A549 (cell line): ENCODE data around the gene MOB2. TPM values are rescaled to one million over a fixed set of nuclear protein-coding genes. Genes with fewer than 3 reads are reported as not detected.

Experiments
- ATAC-seq, 2 experiments: fragments of 200-7000 bp in 1 of 2; fragments of >200 bp in 1 of 2; cut with Nextera tagmentation in 1 of 2; cut with Tn5 transposase in 1 of 2; 3 replicates each; pipeline versions ENCODE4 v1.8.0 to v1.9.1; 2018 to 2020; ENCODE audit warnings: mild to moderate bottlenecking in 1 of 2, moderate library complexity in 1 of 2
- CTCF ChIA-PET: fragments of 300-600 bp; sonication (Branson Sonifier 250); formaldehyde crosslinking; extraction: SDS; loops from one replicate; lab custom pipeline; 2021; ENCODE audit warnings: antibody characterized with exemption, inconsistent platforms; lab: Yijun Ruan, JAX
- POLR2A ChIA-PET: fragments of 350-600 bp; formaldehyde crosslinking; extraction: SDS; loops from one replicate; lab custom pipeline; 2021; ENCODE audit warnings: antibody characterized with exemption, inconsistent platforms; lab: Yijun Ruan, JAX
- DNase-seq, 2 experiments: peaks; one replicate each; pipeline versions ENCODE4 v3.0.0 to v3.0.0-alpha.2; 2011 to 2016; ENCODE audit warnings: low read depth in 1 of 2, low spot score in 1 of 2
- FAIRE-seq: peaks from 2 replicates; lab custom pipeline; 2011; peaks lifted over from hg19 to GRCh38; lab: Jason Lieb, UNC
- H3K27ac ChIP-seq, 2 experiments: fragments of >200 bp; sonication (Bioruptor Twin); formaldehyde crosslinking; 3 replicates each; pipeline ENCODE4 v1.5.1; 2016 to 2017
- H3K4me1 ChIP-seq: fragments of >200 bp; sonication (Bioruptor Twin); formaldehyde crosslinking; 3 replicates; pipeline ENCODE4 v1.6.1; 2016
- H3K4me2 ChIP-seq: fragments of >200 bp; sonication (Bioruptor Twin); formaldehyde crosslinking; 3 replicates; pipeline ENCODE4 v1.6.1; 2016
- H3K4me3 ChIP-seq: fragments of >200 bp; sonication (Bioruptor Twin); formaldehyde crosslinking; 3 replicates; pipeline ENCODE4 v1.5.1; 2016
- H3K9me3 ChIP-seq: fragments of >200 bp; sonication (Bioruptor Twin); formaldehyde crosslinking; 3 replicates; pipeline ENCODE4 v1.6.1; 2016
- CEBPB ChIP-seq, 2 experiments: fragments of >200 bp in 1 of 2; sonication (Bioruptor Twin) in 1 of 2; formaldehyde crosslinking in 1 of 2; IDR thresholded peaks; 2 replicates each; pipeline ENCODE4 v1.6.1; 2012 to 2016
- CHD4 ChIP-seq: fragments of 200-600 bp; sonication (generic); IDR thresholded peaks from 2 replicates; pipeline ENCODE4 v1.6.1; 2016; ENCODE audit warnings: antibody characterized with exemption, mild to moderate bottlenecking, borderline replicate concordance
- EHF ChIP-seq: fragments of 250-450 bp; sonication (Bioruptor Pico); IDR thresholded peaks from 2 replicates; pipeline ENCODE4 v1.5.0; 2020; ENCODE audit warnings: mild to moderate bottlenecking
- EHMT2 ChIP-seq: fragments of 200-600 bp; sonication (generic); IDR thresholded peaks from 2 replicates; pipeline ENCODE4 v1.6.1; 2016; ENCODE audit warnings: antibody characterized with exemption, low read depth, mild to moderate bottlenecking, moderate library complexity
- FOSL2 ChIP-seq, 2 experiments: fragments of 450-650 bp in 1 of 2; fragments of >200 bp in 1 of 2; sonication (Bioruptor Twin) in 1 of 2; formaldehyde crosslinking; IDR thresholded peaks; 2 replicates each; pipeline versions ENCODE4 v1.5.0 to v1.6.1; 2016 to 2020; ENCODE audit warnings: mild to moderate bottlenecking in 1 of 2, moderate library complexity in 1 of 2
- GATA3 ChIP-seq: IDR thresholded peaks from 2 replicates; pipeline ENCODE4 v1.6.1; 2012; ENCODE audit warnings: borderline replicate concordance
- HDAC2 ChIP-seq: fragments of 200-600 bp; sonication (generic); IDR thresholded peaks from 2 replicates; pipeline ENCODE4 v1.6.1; 2016
- HEYL ChIP-seq: fragments of 250-450 bp; sonication (Bioruptor Pico); IDR thresholded peaks from 2 replicates; pipeline ENCODE4 v1.8.0; 2021; ENCODE audit warnings: mild to moderate bottlenecking, moderate library complexity
- HOXB13 ChIP-seq: fragments of 250-450 bp; sonication (Bioruptor Pico); IDR thresholded peaks from 2 replicates; pipeline ENCODE4 v1.5.0; 2020; ENCODE audit warnings: low read depth, mild to moderate bottlenecking, moderate library complexity
- KDM5A ChIP-seq: fragments of 200-600 bp; sonication (generic); IDR thresholded peaks from 2 replicates; pipeline ENCODE4 v1.6.1; 2016; ENCODE audit warnings: antibody characterized with exemption, mild to moderate bottlenecking
- MAZ ChIP-seq: fragments of 150-350 bp; IDR thresholded peaks from 2 replicates; pipeline ENCODE4 v1.6.1; 2014; ENCODE audit warnings: antibody characterized with exemption, low read depth, low read length, borderline replicate concordance
- MYC ChIP-seq: IDR thresholded peaks from 2 replicates; pipeline ENCODE4 v1.6.1; 2012; ENCODE audit warnings: mild to moderate bottlenecking, inconsistent platforms, low read length, improper control_type of control experiment, borderline replicate concordance
- PBX3 ChIP-seq: IDR thresholded peaks from 2 replicates; pipeline ENCODE4 v1.6.1; 2012
- RFX5 ChIP-seq: fragments of 450-650 bp; IDR thresholded peaks from 2 replicates; pipeline ENCODE4 v1.7.1; 2014; ENCODE audit warnings: antibody characterized with exemption, mild to moderate bottlenecking, moderate library complexity
- RNF2 ChIP-seq: fragments of 200-600 bp; sonication (generic); IDR thresholded peaks from 2 replicates; pipeline ENCODE4 v1.6.1; 2016; ENCODE audit warnings: low read depth, mild to moderate bottlenecking, antibody characterized with exemption, moderate library complexity, borderline replicate concordance
- TFCP2L1 ChIP-seq: fragments of 250-450 bp; sonication (Bioruptor Pico); IDR thresholded peaks from 2 replicates; pipeline ENCODE4 v1.5.0; 2021; ENCODE audit warnings: mild to moderate bottlenecking
- TP53 ChIP-seq: fragments of 250-450 bp; sonication (Bioruptor Pico); IDR thresholded peaks from 2 replicates; pipeline ENCODE4 v1.5.0; 2021; ENCODE audit warnings: mild to moderate bottlenecking, moderate library complexity
- USF2 ChIP-seq: fragments of 450-650 bp; IDR thresholded peaks from 2 replicates; pipeline ENCODE4 v1.6.1; 2014; ENCODE audit warnings: antibody characterized with exemption
- WGBS: methylation state at CpG from one replicate; pipeline ENCODE4 v1.1.6; 2017; ENCODE audit errors: missing lambda C conversion rate; 5-methylcytosine and 5-hydroxymethylcytosine counted together
- polyA plus RNA-seq, 4 experiments: library from polyadenylated mRNA; depleted of rRNA in 3 of 4; stranded (reverse); fragments of >200 nt; fragmentation: RNase III in 1 of 4; extraction: RNeasy Plus Mini Kit Qiagen cat#74134 plus additional on column Dnase treatment in 1 of 4; gene quantifications; 2 replicates in 3 of 4; 3 replicates in 1 of 4; pipeline ENCODE4 v1.2.3, GENCODE V29; 2011 to 2017
- TF ChIP-seq, protein P1 (sequence below): fragments of 150-350 bp; IDR thresholded peaks from 2 replicates; pipeline ENCODE4 v1.6.1; 2014; ENCODE audit warnings: low read depth, mild to moderate bottlenecking, low read length

MOB2 gene
- polyA plus RNA-seq, 2 of the 4 experiments (the other 2 are of a cell fraction), result 25.4 to 38.2 TPM

GRCh38 chr11:1507381-1508140 lies 21.0 kb upstream of the MOB2 start:
- CTCF ChIA-PET, result interaction anchor here (0.5 to 1.9 kb wide), 4 partner anchors 8 to 659 kb away, joined by 3 to 7 read pairs (median 4); no protein-coding TSS in a partner anchor
- no peak overlapping the region for H3K27ac ChIP-seq
- no peak for DNase-seq
- H3K9me3 ChIP-seq, result no peaks in the 10 kb centered on the region
- no peak for ATAC-seq
- no peak for TF ChIP-seq RNF2
- POLR2A ChIA-PET, result no interaction called here
- H3K4me1 ChIP-seq, result no peaks in the 10 kb centered on the region
- no peak overlapping the region for H3K4me3 ChIP-seq
- no peak overlapping the region for H3K4me2 ChIP-seq
- 85% methylated on average over 13 of the region's 21 CpGs for WGBS
- FAIRE-seq, result no peak

GRCh38 chr11:1506981-1507380 lies 20.4 kb upstream of the MOB2 start:
- H3K9me3 ChIP-seq, result no peaks in the 10 kb centered on the region
- H3K4me3 ChIP-seq, result no peak overlapping the region
- ChIA-PET POLR2A (no interaction called here), CTCF (interaction anchor here (1.1 to 1.9 kb wide), 2 partner anchors 9 to 18 kb away, joined by 3 to 7 read pairs; no protein-coding TSS in a partner anchor)
- TF ChIP-seq PBX3, result no peak
- WGBS, result 92% methylated on average over 4 of the region's 9 CpGs
- no peaks in the 10 kb centered on the region for H3K4me1 ChIP-seq
- FAIRE-seq, result no peak
- ATAC-seq, result no peak
- no peak for DNase-seq
- H3K27ac ChIP-seq, result no peak overlapping the region
- no peak overlapping the region for H3K4me2 ChIP-seq

DNA sequence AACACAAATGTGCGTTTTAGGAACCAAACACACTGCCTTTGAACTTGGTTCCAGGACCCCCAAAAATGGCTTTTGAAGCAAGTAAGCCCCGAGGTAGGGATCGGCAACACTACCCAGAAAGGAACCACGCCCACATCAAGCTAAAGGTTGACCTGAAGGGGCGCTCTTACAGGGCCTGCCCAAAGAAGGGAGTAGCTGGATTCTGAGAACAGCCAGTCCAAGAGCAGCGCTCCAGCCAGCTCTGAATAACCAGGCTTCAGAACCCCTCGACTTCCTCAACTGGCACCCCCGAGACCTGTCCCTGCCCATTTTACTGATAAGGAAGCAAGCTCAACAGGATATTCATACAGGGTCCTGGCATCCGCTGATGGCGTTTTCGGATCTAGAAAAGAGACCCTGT lies 18.9 kb upstream of the MOB2 start:
- ChIA-PET CTCF (interaction anchor here (1.0 to 4.3 kb wide), 6 partner anchors 9 to 41 kb away, joined by 3 to 21 read pairs (median 4); no protein-coding TSS in a partner anchor), POLR2A (no interaction called here)
- Histone ChIP-seq H3K9me3 (no peaks in the 10 kb centered on the region), H3K4me1 (no peaks in the 10 kb centered on the region), H3K4me2 (no peak overlapping the region), H3K27ac (no peak overlapping the region), H3K4me3 (no peak overlapping the region)
- peak in 1 of 2 experiments; percentile 61; a peak in 3 of 6 replicates for ATAC-seq
- FAIRE-seq, result no peak
- DNase-seq, result no peak
- WGBS, result 66% methylated on average over 11 of the region's 11 CpGs
- no peak for TF ChIP-seq CEBPB (IDR thresholded peaks at IDR 0.05)
- TF ChIP-seq USF2, result no peak
- TF ChIP-seq FOSL2 (IDR thresholded peaks at IDR 0.05), result no peak
- TF ChIP-seq FOSL2 (CRISPR knock-in tag; IDR thresholded peaks at IDR 0.05), result no peak
- TF ChIP-seq, protein P1, sequence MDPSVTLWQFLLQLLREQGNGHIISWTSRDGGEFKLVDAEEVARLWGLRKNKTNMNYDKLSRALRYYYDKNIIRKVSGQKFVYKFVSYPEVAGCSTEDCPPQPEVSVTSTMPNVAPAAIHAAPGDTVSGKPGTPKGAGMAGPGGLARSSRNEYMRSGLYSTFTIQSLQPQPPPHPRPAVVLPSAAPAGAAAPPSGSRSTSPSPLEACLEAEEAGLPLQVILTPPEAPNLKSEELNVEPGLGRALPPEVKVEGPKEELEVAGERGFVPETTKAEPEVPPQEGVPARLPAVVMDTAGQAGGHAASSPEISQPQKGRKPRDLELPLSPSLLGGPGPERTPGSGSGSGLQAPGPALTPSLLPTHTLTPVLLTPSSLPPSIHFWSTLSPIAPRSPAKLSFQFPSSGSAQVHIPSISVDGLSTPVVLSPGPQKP, result no peak

- H3K4me2 ChIP-seq, result no peak overlapping the region
- CTCF ChIA-PET, result interaction anchor here (1.0 to 4.3 kb wide), 5 partner anchors 10 to 39 kb away, joined by 3 to 21 read pairs (median 4); no protein-coding TSS in a partner anchor
- no peaks in the 10 kb centered on the region for H3K4me1 ChIP-seq
- FAIRE-seq (no peak), DNase-seq (no peak), ATAC-seq (no peak)
- POLR2A ChIA-PET, result no interaction called here
- no peak overlapping the region for H3K4me3 ChIP-seq
- WGBS, result 94% methylated on average over 21 of the region's 28 CpGs
- H3K27ac ChIP-seq, result no peak overlapping the region
- no peaks in the 10 kb centered on the region for H3K9me3 ChIP-seq
- no peak for TF ChIP-seq RFX5
- no peak for TF ChIP-seq KDM5A
- no peak for TF ChIP-seq HDAC2
- no peak for TF ChIP-seq MYC
- no peak for TF ChIP-seq PBX3
- no peak for TF ChIP-seq HOXB13 (CRISPR knock-in tag)
- TF ChIP-seq CHD4, result no peak
- no peak for TF ChIP-seq EHMT2
- no peak for TF ChIP-seq CEBPB (IDR thresholded peaks at IDR 0.05)
- TF ChIP-seq TP53, result no peak
- no peak for TF ChIP-seq MAZ
- TF ChIP-seq EHF (CRISPR knock-in tag), result no peak
- no peak for TF ChIP-seq GATA3
- no peak for TF ChIP-seq HEYL (CRISPR knock-in tag)
- TF ChIP-seq, protein P1, result no peak
- TF ChIP-seq TFCP2L1 (CRISPR knock-in tag), result no peak
Measured at GRCh38 chr11:1504581-1505290, 18.2 kb upstream of the MOB2 start.
